HG03442 (cell line): ENCODE measurements around the gene APLNR.

Experiments
- ATAC-seq: cut with Tn5 transposase; IDR thresholded peaks from one replicate; pipeline ENCODE4 v1.9.1; 2021; ENCODE audit warnings: mild to moderate bottlenecking, moderate library complexity; ENCODE audit not compliant: unreplicated experiment

APLNR gene

GRCh38 chr11:57251491-57252104, 14.5 kb upstream of the APLNR start:
- no peak for ATAC-seq

DNA sequence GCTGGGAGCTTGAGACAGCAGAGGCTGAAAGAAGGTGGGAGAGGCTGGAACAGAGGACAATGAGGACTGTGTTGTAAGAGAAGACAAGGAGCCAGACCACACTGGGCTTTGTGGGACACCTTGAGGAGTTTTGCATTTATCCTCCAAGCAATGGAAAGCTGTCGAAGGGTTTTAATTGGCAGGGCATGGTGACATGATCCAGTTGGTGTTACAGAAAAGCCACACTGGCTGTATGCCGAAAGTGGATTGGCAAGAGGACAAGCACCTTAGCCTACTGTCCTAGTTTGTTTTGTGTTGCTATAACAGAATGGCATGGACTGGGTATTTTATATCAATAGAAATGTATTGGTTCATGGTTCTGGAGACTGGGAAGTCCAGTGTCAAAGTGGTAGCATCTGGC, 14.0 kb upstream of the APLNR start:
- no peak for ATAC-seq

DNA sequence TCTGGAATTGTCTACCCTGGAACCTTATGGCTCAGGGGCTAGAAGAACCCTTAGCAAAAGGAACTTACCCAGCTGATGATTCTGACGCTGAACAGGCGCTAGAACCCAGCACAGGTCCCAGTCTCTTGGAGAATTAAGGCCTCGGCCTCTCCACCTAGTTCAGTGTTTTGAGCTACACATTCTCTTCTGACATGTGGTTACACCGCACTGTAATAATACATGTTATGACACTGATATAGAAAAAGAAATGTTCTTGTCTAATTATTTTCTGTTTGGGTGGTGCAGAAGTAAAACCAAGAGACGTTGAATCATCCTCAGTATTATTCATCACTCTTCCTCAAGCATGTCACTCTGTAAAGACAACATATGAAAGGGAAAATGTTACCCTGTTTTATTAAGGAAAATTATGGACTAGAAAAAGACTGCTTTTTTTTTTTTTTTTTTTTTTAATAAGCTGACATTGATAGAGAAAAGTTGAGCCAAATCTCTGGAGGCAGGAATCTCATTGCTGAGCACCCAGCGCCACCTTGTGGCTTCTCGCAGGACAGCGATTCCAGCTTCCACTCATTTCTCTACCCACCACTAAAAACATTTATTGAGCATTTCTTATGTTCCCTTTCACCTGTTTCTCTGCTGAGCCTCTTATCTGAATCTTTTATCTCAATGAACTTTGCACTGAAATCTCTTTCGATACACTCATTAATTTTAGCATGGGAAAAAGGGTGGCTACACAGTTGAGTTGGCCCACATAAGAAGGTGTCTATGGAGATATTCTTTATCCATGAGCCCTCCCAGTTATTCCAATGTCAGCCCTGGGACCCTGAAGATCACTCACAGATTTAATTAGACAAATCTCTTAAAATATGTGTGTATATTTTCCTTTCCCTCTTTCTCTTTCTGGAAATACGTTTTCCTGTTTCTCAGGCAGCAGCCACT, 12.6 kb upstream of the APLNR start:
- ATAC-seq = peak; percentile 44

- ATAC-seq = peak; percentile 70
These were observed 11.8 kb upstream of the APLNR start for GRCh38 chr11:57248780-57249383.

- ATAC-seq = no peak
These were observed 7.9 kb upstream of the APLNR start for GRCh38 chr11:57244911-57245310.

- ATAC-seq = no peak
These were observed 4.4 kb upstream of the APLNR start for GRCh38 chr11:57241353-57241972.

GRCh38 chr11:57240757-57241156, 3.7 kb upstream of the APLNR start:
- ATAC-seq = no peak

GRCh38 chr11:57240007-57240406, 3.0 kb upstream of the APLNR start:
- ATAC-seq = no peak

- ATAC-seq = no peak
These were observed 2.3 kb upstream of the APLNR start for GRCh38 chr11:57239348-57239747.

- ATAC-seq = no peak
These were observed 1.0 kb downstream of the APLNR start for GRCh38 chr11:57235761-57236703.

- ATAC-seq = no peak
These were observed 3.3 kb downstream of the APLNR start for GRCh38 chr11:57233702-57234101.

DNA sequence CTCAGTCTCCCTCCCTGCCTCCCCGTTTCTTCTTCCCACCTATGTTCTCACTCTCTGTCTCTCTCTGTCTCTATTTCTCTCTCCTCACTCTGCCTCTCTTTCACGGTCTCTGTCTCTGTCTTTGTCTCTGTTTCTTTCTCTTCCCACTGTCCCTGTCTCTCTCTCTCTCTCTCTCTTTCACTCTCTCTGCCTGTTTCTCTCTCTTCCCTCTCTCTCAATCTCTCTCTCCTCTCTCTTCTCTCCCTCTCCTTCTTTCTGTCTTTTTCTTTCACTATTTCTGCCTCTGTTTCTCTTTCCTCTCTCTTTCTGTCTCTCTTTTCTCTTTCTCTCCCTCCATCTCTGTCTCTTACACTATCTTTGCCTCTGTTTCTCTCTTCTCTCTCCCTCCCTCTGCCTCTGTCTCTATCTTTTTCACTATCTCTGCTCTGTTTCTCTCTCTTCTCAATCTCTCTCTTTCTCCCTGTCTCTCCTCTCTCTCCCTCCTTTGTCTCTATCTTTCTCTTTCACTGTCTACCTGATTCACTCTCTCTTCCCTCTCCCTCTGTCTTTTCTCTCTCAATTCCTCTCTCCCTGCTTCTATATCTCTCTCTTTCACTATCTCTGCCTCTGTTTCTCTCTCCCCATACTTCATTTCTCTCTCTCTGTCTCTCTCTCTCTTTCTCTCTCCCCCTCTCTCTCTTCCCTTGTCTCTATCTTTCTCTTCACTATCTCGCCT, 5.4 kb downstream of the APLNR start:
- no peak for ATAC-seq

DNA sequence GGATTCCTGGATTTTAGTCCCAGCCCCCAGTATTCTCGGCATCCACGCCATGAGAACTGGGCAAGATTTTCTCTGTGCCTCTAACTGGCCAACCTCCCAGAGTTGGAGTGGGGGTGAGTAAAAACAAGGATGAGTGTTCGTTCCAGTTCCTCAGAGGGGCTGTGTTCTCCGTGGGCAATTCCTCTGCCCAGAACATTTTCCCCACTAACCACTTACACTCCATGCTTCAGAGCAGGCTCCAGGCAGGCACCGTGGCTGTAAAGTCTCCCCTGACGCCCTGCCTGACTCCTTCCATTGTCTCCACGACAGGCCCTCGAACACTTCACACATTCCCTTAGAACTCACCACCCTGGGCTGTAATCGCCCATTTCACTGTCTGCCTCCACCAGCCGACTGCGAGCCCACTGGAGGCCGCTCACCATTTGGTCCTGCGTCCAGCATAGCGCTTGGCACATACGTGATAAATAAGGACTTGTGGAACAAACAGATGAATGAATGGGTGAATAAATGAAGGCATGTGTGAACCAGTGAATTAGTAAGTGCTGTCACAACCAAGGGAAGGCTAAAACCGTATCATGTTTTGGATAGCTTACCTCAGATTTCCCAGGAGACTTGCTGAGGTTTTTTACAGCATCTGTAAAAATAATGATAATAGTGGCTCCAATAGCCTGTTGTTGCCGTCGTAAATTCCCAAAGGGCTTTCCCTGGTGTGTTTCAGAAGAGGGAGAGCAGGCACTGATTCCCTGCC, 6.1 kb downstream of the APLNR start:
- ATAC-seq = no peak

GRCh38 chr11:57230316-57230715, 6.7 kb downstream of the APLNR start:
- ATAC-seq = no peak

GRCh38 chr11:57228600-57228999, 8.4 kb downstream of the APLNR start:
- ATAC-seq = no peak

- no peak for ATAC-seq
These were observed 12.5 kb downstream of the APLNR start for GRCh38 chr11:57224537-57224936.

DNA sequence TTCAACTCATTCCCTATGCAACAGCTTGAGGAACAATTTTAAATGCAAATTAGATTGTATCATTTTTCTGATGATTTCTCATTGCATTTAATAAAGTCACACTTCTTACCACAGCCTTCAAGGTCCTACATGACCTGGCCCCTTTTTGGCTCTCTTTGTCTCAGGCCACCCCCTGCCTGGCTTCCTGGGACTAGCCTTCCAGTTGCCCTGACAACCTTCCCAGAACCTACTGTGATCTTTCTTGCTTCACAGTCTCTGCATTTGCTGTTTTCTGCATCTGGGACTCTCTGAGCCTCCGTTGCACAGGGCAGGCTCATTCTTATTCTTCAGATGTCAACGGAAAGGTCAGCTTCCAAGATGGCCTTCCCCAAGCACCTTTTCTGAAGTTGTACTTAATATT, 12.9 kb downstream of the APLNR start:
- ATAC-seq = no peak

GRCh38 chr11:57223601-57224000, 13.4 kb downstream of the APLNR start:
- ATAC-seq = no peak

DNA sequence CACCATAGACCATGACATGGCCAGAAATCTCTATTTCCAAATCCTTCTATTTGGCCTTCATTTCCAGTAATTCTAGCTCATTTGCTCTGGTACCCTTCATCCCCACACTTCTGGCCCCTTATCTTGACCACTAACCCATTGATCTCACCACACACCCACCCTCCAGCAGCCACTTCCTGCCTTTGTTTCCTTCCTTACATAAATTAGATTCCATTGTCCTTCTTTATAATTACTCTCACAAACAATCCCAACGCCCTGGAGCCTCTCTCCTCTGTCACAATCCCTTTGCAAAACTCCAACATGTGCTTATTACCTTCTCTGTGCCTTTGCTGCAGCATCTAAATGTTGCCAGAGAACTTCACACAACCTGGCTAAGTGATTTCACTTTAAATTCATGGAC, 14.8 kb downstream of the APLNR start:
- no peak for ATAC-seq
